HG03025 (cell line): ENCODE measurements around the gene IGFBP7.

Experiments
- ATAC-seq: cut with Tn5 transposase; IDR thresholded peaks from one replicate; pipeline ENCODE4 v1.9.1; 2021; ENCODE audit warnings: mild to moderate bottlenecking, moderate library complexity; ENCODE audit not compliant: unreplicated experiment, low FRiP score

IGFBP7 gene

DNA sequence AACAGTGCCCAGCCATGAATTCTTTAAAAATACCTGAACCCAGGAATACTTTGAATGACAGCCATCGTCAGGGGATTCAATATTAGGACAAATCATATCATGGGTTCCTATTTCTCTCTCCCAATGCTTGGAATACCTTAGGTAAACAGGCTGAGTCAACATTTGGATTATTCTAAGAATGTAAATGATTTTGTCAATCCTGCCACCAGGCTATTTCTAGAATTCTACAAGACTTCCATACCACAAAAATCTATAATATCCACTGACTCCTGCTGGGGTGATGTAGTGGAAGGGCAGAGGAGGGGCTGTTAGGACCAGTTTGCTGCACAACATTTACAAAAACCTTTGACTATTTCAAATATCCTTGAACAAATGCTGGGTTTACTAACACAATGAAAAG, 65.2 kb downstream of the IGFBP7 start:
- ATAC-seq, result no peak

GRCh38 chr4:57044279-57044678, 65.9 kb downstream of the IGFBP7 start:
- no peak for ATAC-seq

DNA sequence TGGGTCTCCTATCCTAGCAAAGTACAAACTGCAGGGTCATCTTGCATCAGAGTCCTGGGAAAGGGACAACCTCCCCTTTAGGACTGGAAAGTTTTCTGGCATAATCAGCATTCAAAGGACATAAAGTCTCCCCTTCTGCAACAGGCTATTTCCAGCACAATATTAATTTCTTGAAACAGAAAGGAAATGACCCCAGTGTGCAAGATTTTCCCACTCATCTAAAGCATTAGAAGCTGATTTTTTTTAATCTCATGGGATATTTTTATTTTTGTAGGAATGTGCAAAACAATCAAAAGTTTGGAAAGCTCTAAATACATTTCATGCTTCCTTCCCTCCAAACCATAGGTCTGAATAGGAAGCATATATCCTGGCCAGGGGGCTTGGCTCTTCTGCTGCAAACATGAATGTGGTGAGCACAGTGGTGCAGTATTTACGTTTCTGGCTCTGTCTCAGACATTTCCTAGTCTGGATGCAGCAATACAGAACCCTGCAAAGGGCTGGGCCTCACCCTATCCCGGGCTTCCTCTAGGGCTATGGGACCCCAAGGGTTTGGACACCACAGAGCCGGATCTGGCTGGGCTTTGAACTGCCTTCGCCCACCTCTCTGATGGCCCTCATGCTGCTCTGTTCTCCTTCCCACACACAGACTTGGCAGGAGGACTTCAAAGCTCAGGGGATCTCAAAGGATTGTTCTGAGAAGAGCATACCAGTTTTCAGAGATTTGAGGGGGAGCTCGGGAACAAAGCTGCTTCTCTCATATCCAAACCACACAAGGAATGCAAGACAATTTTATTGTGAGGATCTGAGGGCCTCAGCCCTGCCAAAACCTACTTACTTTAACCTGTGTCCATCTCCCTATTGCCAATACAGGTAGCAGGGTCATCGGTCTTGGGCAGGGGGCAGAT, 66.6 kb downstream of the IGFBP7 start:
- ATAC-seq, result no peak

GRCh38 chr4:57042711-57043169, 67.4 kb downstream of the IGFBP7 start:
- ATAC-seq, result no peak

DNA sequence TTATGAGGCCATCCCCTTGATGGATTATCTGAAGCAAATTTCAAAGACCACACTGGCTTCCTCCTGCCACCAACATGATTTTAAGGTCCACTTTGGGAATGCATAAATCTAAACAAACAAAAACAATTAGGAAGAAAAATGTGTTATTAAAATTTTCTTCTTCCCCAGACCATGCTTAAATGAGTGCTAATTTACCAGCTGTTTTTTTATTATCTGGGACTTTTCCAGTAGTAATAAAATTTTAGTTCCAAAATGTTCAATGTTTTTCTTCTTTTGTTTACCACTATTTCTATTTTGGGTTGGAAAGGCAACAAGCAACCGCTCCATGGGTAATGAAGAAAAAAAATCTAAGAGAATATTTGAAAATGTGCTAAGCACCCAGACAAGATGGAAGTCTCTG, 69.2 kb downstream of the IGFBP7 start:
- no peak for ATAC-seq

- ATAC-seq, result no peak
Measured at GRCh38 chr4:57040510-57040909, 69.7 kb downstream of the IGFBP7 start.

- ATAC-seq, result no peak
Measured at GRCh38 chr4:57039345-57039744, 70.8 kb downstream of the IGFBP7 start.

DNA sequence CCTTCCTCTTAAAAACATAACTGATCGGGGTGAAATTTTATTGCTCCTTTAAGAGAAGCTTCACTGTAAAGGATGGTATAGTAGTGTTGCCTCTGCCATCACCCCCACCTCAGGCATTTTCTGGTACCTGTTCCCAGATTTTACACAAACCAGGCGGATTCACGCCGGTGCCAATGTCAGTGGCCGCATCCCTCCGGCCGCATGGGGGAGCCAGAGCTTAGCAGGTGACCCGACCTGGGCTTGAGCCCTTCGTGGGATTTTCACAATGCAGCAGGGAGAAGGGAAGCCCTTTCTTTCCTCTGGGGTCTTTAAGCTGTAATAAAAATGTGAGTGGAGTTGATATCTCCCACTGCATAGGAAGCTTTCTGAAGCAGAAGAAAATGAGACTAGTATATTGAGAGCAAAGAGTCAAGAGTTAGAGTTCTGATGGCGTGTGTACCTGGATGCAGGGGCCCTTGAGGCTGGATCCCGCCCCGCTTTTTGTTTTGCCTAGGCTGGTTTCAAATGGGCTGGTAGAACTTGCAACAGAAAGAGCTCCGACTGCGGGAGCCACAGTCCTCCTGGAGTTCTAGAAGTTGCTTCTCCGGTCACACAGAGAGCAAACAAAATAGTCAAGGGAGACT, 72.1 kb downstream of the IGFBP7 start:
- no peak for ATAC-seq

GRCh38 chr4:57034520-57034919, 75.7 kb downstream of the IGFBP7 start:
- no peak for ATAC-seq

GRCh38 chr4:57023104-57023503, 87.1 kb downstream of the IGFBP7 start:
- ATAC-seq, result no peak

- ATAC-seq, result no peak
Measured at GRCh38 chr4:57020467-57021101, 89.6 kb downstream of the IGFBP7 start.

DNA sequence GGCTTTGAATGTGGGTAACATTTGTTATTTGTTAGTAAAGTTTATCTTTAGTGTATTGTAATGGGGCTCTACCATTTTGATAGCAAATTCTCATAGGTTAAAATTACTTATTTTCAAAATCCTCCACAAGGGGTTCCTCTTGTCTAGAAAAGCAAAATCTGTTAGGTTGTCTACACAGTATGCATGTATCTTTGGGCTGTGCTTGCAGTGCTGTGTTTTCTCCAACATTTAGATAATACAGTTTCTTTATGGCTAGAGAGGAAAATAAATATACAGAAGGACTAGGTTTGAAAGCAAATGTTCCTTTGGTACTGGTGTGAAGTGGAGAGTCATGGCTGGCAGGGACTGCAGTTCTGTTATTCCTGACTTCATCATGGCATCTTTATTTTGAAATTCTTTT, 91.2 kb downstream of the IGFBP7 start:
- ATAC-seq, result no peak

GRCh38 chr4:57013543-57014120, 96.6 kb downstream of the IGFBP7 start:
- no peak for ATAC-seq

- no peak for ATAC-seq
Measured at GRCh38 chr4:56999751-57000150, 110.4 kb downstream of the IGFBP7 start.

- no peak for ATAC-seq
Measured at GRCh38 chr4:56995525-56995924, 114.7 kb downstream of the IGFBP7 start.

DNA sequence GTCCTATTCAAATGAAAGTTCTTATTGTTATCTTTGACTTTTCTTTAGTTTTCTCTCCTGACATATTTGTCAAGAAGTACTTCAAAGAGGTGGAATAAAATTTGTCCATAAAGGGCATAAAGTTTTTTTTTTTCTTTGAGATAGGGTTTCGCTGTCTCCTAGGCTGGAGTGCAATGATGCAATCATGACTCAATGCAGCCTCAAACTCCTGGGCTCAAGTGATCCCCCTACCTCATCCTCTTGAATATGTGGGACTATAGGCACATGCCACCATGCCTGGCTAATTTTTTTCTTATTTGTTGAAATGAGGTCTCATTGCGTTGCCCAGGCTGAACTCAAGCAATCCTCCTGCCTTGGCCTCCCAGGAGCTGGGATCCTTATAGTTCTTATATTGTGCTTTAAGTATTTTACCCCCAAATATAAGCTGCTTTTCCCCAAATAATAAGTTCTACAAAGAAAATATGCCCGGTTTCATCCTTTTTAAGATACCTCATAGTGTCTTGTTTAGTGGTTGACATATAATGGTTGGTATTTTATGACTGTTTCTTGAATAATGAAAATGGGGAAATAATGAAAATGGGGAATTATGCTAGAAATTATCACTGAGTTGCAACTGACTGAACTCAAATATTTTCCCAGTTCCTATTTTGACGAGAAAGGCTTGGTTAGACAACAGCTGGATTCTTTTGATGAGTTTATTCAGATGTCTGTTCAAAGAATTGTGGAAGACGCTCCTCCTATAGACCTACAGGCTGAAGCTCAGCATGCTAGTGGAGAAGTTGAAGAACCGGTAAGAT, 119.9 kb downstream of the IGFBP7 start:
- ATAC-seq, result no peak

- no peak for ATAC-seq
Measured at GRCh38 chr4:56986952-56987351, 123.2 kb downstream of the IGFBP7 start.

- ATAC-seq, result no peak
Measured at GRCh38 chr4:56986192-56986591, 124.0 kb downstream of the IGFBP7 start.

GRCh38 chr4:56981795-56982201, 128.4 kb downstream of the IGFBP7 start:
- ATAC-seq, result no peak
